DND-41 (cell line): ENCODE data around the gene AFF3.

ENCODE experiments used
- CTCF ChIP-seq: IDR thresholded peaks from 2 replicates; pipeline ENCODE4 v1.5.1; 2012; ENCODE audit warnings: borderline replicate concordance, low read length, moderate library complexity, mild to moderate bottlenecking; ENCODE audit not compliant: poor library complexity, severe bottlenecking; ENCODE audit errors: extremely low read depth
- EZH2 ChIP-seq: IDR thresholded peaks from 3 replicates; pipeline ENCODE4 v1.6.1; 2012; ENCODE audit warnings: borderline replicate concordance, low read depth, mild to moderate bottlenecking, moderate library complexity, low read length, inconsistent platforms; ENCODE audit not compliant: severe bottlenecking

GRCh38 chr2:100176925-100177324, 34.5 kb upstream of the AFF3 start:
- TF ChIP-seq CTCF (no peak), EZH2 (no peak)
